Activated T-cell treated with anti-CD3 and anti-CD28 coated beads, Interleukin-2, amount 50 U/mL, for 72 hours (primary cell): ENCODE data around the gene ARF3. TPM values are rescaled to one million over a fixed set of nuclear protein-coding genes. Genes with fewer than 3 reads are reported as not detected.

ENCODE experiments used
- ATAC-seq, 2 donors: fragments of 150-1000 bp; cut with Tn5 transposase; replicated peaks in 1 of 2; 2 replicates each; pipeline ENCODE4 v1.10.0; 2021; ENCODE audit warnings: moderate library complexity in 2 of 2, mild to moderate bottlenecking in 1 of 2
- DNase-seq, 2 donors: peaks; one replicate each; pipeline ENCODE4 v3.0.0; 2021 to 2022; ENCODE audit warnings: mixed read lengths in 1 of 2
- H3K27ac Mint-ChIP-seq: one replicate; pipeline ENCODE4 v1.8.0; 2022; ENCODE audit warnings: mild to moderate bottlenecking, moderate library complexity, mixed read lengths
- H3K27me3 Mint-ChIP-seq: one replicate; pipeline ENCODE4 v1.8.0; 2022; ENCODE audit warnings: low read depth, mixed read lengths
- H3K36me3 Mint-ChIP-seq, 2 donors: one replicate each; pipeline ENCODE4 v1.8.0; 2022; ENCODE audit warnings: mixed read lengths in 2 of 2, mild to moderate bottlenecking in 1 of 2; ENCODE audit not compliant: insufficient read depth in 2 of 2
- H3K4me1 Mint-ChIP-seq: one replicate; pipeline ENCODE4 v1.8.0; 2022; ENCODE audit warnings: low read depth, mixed read lengths
- H3K4me3 Mint-ChIP-seq, 2 donors: one replicate each; pipeline ENCODE4 v1.8.0; 2022; ENCODE audit warnings: mild to moderate bottlenecking in 2 of 2, mixed read lengths in 2 of 2, moderate library complexity in 2 of 2
- H3K9me3 Mint-ChIP-seq, 2 donors: one replicate each; pipeline ENCODE4 v1.8.0; 2022; ENCODE audit warnings: mixed read lengths in 2 of 2
- total RNA-seq, 2 donors: library from RNA; stranded (reverse); gene quantifications; one replicate each; pipeline ENCODE4 v1.2.3, GENCODE V29; 2022

ARF3 gene
- total RNA-seq, 2 donors from 2014 or later: 73.5 to 96.5 TPM

DNA sequence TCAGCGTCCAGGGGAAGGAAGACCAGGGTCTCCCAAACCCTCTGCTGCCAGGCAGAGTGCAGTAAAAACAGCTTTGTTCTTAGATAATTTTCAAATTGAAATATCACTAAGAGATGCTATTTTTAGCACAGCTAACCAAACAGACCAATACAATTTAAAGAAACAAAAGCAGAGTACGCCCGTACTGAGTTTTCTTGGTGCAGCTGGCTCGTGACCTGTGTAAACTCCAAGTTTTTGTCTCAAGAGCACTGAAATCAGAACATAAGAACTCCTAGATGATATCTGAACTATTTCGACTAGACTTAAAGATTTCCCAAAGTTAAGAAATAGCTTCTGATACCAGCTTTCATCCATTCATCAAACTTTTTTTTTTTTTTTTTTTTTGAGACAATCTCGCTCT, 10.3 kb downstream of the ARF3 start:
- DNase-seq (no peak), ATAC-seq (no peak)

GRCh38 chr12:48946205-48946604, 11.1 kb downstream of the ARF3 start:
- H3K36me3 Mint-ChIP-seq: peaks cover 2 to 3% of the 10 kb centered on the region in 2 donors
- H3K27me3 Mint-ChIP-seq: no peaks in the 10 kb centered on the region
- H3K4me1 Mint-ChIP-seq: peaks cover 16% of the 10 kb centered on the region
- DNase-seq: no peak
- ATAC-seq: no peak
- no peaks in the 10 kb centered on the region for H3K9me3 Mint-ChIP-seq
- no peak overlapping the region for H3K27ac Mint-ChIP-seq
- H3K4me3 Mint-ChIP-seq: no peak overlapping the region

More for the DNA sequence above, 10.3 kb downstream of the ARF3 start:
- Mint-ChIP-seq H3K4me1 (peaks cover 16% of the 10 kb centered on the region), H3K27me3 (no peaks in the 10 kb centered on the region), H3K4me3 (no peak overlapping the region), H3K27ac (no peak overlapping the region), H3K36me3 (peaks cover 2 to 3% of the 10 kb centered on the region in 2 donors), H3K9me3 (no peaks in the 10 kb centered on the region)

DNA sequence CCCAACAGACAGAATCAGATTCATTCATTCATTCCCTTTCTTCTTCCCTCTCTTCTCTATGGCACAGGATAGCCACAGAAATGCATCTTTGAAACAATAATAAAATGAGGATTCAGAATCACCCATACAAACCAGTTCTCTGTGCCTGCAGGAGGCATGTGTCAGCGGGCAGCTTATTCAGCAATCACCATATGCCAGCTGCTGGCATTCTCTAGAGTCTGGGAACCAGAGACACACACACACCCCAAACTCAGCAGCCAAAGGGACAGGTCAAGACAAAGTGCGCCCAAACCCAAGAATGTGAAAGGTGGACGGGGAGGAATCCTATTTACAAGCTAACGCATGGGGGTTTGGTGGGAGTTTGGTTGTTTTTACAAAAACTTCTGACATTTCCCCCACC, 14.1 kb downstream of the ARF3 start:
- Mint-ChIP-seq H3K27ac (no peak overlapping the region), H3K27me3 (no peaks in the 10 kb centered on the region), H3K4me3 (no peak overlapping the region), H3K4me1 (peaks cover 5% of the 10 kb centered on the region), H3K9me3 (no peaks in the 10 kb centered on the region), H3K36me3 (no peaks in the 10 kb centered on the region)
- DNase-seq (no peak), ATAC-seq (no peak)

GRCh38 chr12:48940181-48940580, 17.1 kb downstream of the ARF3 start:
- Mint-ChIP-seq H3K36me3 (peaks cover 3% of the 10 kb centered on the region in 2 donors), H3K9me3 (no peaks in the 10 kb centered on the region), H3K27me3 (no peaks in the 10 kb centered on the region), H3K27ac (no peak overlapping the region), H3K4me3 (no peak overlapping the region), H3K4me1 (peaks cover 8% of the 10 kb centered on the region)
- ATAC-seq (no peak), DNase-seq (no peak)

DNA sequence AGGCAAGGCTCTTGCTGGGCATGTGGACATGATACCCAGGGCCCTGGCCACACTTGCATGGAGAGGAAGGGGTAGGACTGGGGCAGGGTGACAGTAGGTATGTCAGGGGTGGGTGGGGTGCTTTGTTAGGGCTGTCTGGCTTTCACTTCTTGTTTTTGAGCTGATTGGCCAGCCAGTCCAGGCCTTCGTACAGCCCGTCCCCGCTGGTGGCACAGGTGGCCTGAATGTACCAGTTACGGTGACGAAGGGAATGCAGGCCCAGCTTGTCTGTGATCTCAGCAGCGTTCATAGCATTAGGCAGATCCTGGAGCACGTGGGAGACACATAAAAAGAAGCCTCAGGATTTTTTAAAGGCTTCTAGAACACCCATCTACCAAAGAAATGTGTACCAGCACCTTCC, 18.5 kb downstream of the ARF3 start:
- Mint-ChIP-seq H3K4me3 (no peak overlapping the region), H3K27me3 (no peaks in the 10 kb centered on the region), H3K9me3 (no peaks in the 10 kb centered on the region), H3K27ac (no peak overlapping the region), H3K4me1 (peaks cover 15% of the 10 kb centered on the region), H3K36me3 (peaks cover 3 to 4% of the 10 kb centered on the region in 2 donors)
- ATAC-seq (no peak), DNase-seq (no peak)

DNA sequence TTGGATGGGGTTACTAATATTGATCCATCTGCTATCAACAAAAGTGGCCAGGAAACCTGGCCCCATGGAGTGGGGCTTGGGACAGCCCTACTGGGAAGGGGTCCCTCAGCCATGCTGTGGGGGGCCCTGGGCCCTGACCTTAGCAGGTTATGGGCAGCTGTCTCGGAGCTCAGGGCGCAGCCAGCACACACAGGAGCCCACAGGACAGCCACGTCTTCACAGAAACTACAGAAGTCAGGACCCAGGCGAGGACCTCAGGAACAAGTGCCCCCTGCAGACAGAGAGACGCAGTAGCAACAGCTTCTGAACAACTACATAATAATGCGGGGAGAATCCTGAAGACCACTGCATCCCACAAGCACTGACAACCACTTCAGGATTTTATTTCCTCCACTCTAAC, 20.1 kb downstream of the ARF3 start:
- DNase-seq (no peak), ATAC-seq (no peak)
- Mint-ChIP-seq H3K4me3 (no peak overlapping the region), H3K27me3 (no peaks in the 10 kb centered on the region), H3K36me3 (peaks cover 8 to 9% of the 10 kb centered on the region in 2 donors), H3K4me1 (peaks cover 27% of the 10 kb centered on the region), H3K9me3 (no peaks in the 10 kb centered on the region), H3K27ac (no peak overlapping the region)

GRCh38 chr12:48936379-48936979, 20.8 kb downstream of the ARF3 start:
- peaks cover 27% of the 10 kb centered on the region for H3K4me1 Mint-ChIP-seq
- H3K4me3 Mint-ChIP-seq: no peak overlapping the region
- H3K36me3 Mint-ChIP-seq: peaks cover 8 to 9% of the 10 kb centered on the region in 2 donors
- ATAC-seq (peak in 1 of 2 donors; percentile 44), DNase-seq (peak; percentile 80 to 85)
- peak overlapping the region; percentile 77 for H3K27ac Mint-ChIP-seq
- no peaks in the 10 kb centered on the region for H3K9me3 Mint-ChIP-seq
- H3K27me3 Mint-ChIP-seq: no peaks in the 10 kb centered on the region

DNA sequence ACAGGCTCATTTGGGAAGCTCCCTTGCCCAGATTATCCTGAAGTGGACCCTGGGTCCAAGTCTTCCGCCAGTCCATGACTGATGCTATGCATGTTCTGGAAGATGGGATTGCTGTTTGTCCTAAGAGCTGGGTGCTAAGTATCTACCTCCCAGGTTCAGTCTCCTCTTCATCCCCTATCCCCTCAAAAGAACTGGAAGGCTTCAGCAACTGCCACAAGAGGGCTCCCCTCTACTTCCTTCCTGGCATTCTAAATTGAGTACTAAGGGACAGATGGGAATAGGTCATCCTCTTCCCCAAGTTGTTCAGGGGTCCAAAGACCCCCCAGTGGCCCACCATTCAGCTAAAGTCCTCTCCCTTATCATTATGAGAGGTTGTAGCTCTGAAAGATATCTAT, 23.0 kb downstream of the ARF3 start:
- Mint-ChIP-seq H3K9me3 (no peaks in the 10 kb centered on the region), H3K36me3 (peaks cover 10 to 23% of the 10 kb centered on the region in 2 donors), H3K27ac (peak overlapping the region; percentile 36), H3K27me3 (no peaks in the 10 kb centered on the region), H3K4me3 (peak overlapping the region in 1 of 2 donors; percentile 36), H3K4me1 (peaks cover 27% of the 10 kb centered on the region)
- no peak for DNase-seq
- peak in 1 of 2 donors; percentile 4 for ATAC-seq

- ATAC-seq: peak; percentile 63 to 86
- H3K9me3 Mint-ChIP-seq: no peaks in the 10 kb centered on the region
Measured at GRCh38 chr12:48933664-48934311, 23.5 kb downstream of the ARF3 start.

GRCh38 chr12:48932878-48933277, 24.4 kb downstream of the ARF3 start:
- Mint-ChIP-seq H3K27me3 (no peaks in the 10 kb centered on the region), H3K27ac (peak overlapping the region; percentile 55), H3K4me3 (peak overlapping the region in 1 of 2 donors; percentile 23), H3K36me3 (peaks cover 10 to 23% of the 10 kb centered on the region in 2 donors), H3K9me3 (no peaks in the 10 kb centered on the region), H3K4me1 (peaks cover 27% of the 10 kb centered on the region)
- ATAC-seq (peak; percentile 47 to 62), DNase-seq (no peak)

More at GRCh38 chr12:48933664-48934311, 23.5 kb downstream of the ARF3 start:
- Mint-ChIP-seq H3K27ac (peak overlapping the region; percentile 36), H3K4me1 (peaks cover 27% of the 10 kb centered on the region), H3K27me3 (no peaks in the 10 kb centered on the region), H3K36me3 (peaks cover 10 to 23% of the 10 kb centered on the region in 2 donors), H3K4me3 (peak overlapping the region in 1 of 2 donors; percentile 47)
- DNase-seq: no peak

GRCh38 chr12:48930475-48930874, 26.8 kb downstream of the ARF3 start:
- ATAC-seq (no peak), DNase-seq (no peak)
- H3K27ac Mint-ChIP-seq: no peak overlapping the region
- no peaks in the 10 kb centered on the region for H3K9me3 Mint-ChIP-seq
- peaks cover 7 to 20% of the 10 kb centered on the region in 2 donors for H3K36me3 Mint-ChIP-seq
- no peaks in the 10 kb centered on the region for H3K27me3 Mint-ChIP-seq
- H3K4me3 Mint-ChIP-seq: no peak overlapping the region
- H3K4me1 Mint-ChIP-seq: peaks cover 43% of the 10 kb centered on the region

- Mint-ChIP-seq H3K9me3 (no peaks in the 10 kb centered on the region), H3K36me3 (peaks cover 7 to 20% of the 10 kb centered on the region in 2 donors), H3K27ac (no peak overlapping the region), H3K4me3 (no peak overlapping the region), H3K27me3 (no peaks in the 10 kb centered on the region), H3K4me1 (peaks cover 43% of the 10 kb centered on the region)
- ATAC-seq (no peak), DNase-seq (no peak)
Measured at GRCh38 chr12:48929551-48929950, 27.7 kb downstream of the ARF3 start.

DNA sequence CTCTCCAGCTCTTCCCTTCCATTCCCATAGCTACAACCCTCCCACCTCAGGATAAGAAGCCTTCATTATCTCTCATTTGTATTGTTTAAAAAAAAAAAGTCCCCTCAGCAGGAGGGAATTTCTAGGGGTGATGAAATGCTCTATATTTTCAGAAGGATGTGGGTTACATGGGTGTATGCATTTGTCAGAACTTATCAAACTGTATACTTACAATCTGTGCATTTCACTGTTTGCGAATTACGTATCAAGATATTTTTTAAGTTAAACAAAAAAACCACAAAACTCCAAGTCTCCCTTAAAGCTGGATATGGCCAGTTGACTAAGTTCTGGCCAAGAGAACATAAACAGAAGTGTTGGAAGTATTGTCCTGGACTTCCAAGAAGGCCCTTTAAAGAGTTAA, 30.0 kb downstream of the ARF3 start:
- H3K27me3 Mint-ChIP-seq: no peaks in the 10 kb centered on the region
- H3K4me1 Mint-ChIP-seq: peaks cover 46% of the 10 kb centered on the region
- peak overlapping the region; percentile 76 for H3K27ac Mint-ChIP-seq
- H3K36me3 Mint-ChIP-seq: peaks cover 9 to 24% of the 10 kb centered on the region in 2 donors
- ATAC-seq: no peak
- H3K4me3 Mint-ChIP-seq: peak overlapping the region; percentile 25 to 62
- no peaks in the 10 kb centered on the region for H3K9me3 Mint-ChIP-seq
- DNase-seq: no peak
